ENCODE results near the gene OSBP2.
"Not testable (repeated sequence)": the region's sequence is repeated elsewhere in the genome, so short reads cannot be mapped to it uniquely, and the experiment has no call there.

The OSBP2 gene

GRCh38 chr22:30694640-30695350, at the start of gene OSBP2:
OSBP2 (plus strand) TSS chr22:30694874; CDS start chr22:30694910, 36 bp downstream.
- peak; percentile 26 for DNase-seq

GRCh38 chr22:30646518-30647160, 48.0 kb upstream of the OSBP2 start:
- DNase-seq: no peak

GRCh38 chr22:30647536-30647935, 47.1 kb upstream of the OSBP2 start:
- no peak for DNase-seq

GRCh38 chr22:30648825-30649224, 45.8 kb upstream of the OSBP2 start:
- DNase-seq: no peak

- peak; percentile 59 for DNase-seq
Observed at GRCh38 chr22:30649430-30650007, 45.2 kb upstream of the OSBP2 start.

- no peak for DNase-seq
Observed at GRCh38 chr22:30650508-30651116, 44.1 kb upstream of the OSBP2 start.

GRCh38 chr22:30652852-30653251, 41.8 kb upstream of the OSBP2 start:
- DNase-seq: no peak

- DNase-seq: no peak
Observed at GRCh38 chr22:30654361-30654760, 40.3 kb upstream of the OSBP2 start.

- DNase-seq: no peak
Observed at GRCh38 chr22:30655532-30655931, 39.1 kb upstream of the OSBP2 start.

- no peak for DNase-seq
Observed at GRCh38 chr22:30662040-30662439, 32.6 kb upstream of the OSBP2 start.

- DNase-seq: no peak
Observed at GRCh38 chr22:30664798-30665197, 29.9 kb upstream of the OSBP2 start.

GRCh38 chr22:30665266-30665665, 29.4 kb upstream of the OSBP2 start:
- no peak for DNase-seq

- no peak for DNase-seq
Observed at GRCh38 chr22:30665786-30666185, 28.9 kb upstream of the OSBP2 start.

- peak; percentile 7 for DNase-seq
Observed at GRCh38 chr22:30667107-30667493, 27.6 kb upstream of the OSBP2 start.

GRCh38 chr22:30667494-30668385, 26.9 kb upstream of the OSBP2 start, which contains the start of gene DUSP18:
DUSP18 (minus strand) TSS chr22:30667875; CDS start chr22:30664003, 3,872 bp downstream.
- DNase-seq: peak; percentile 95

GRCh38 chr22:30668386-30668710, 26.3 kb upstream of the OSBP2 start:
- no peak for DNase-seq

GRCh38 chr22:30671071-30671470, 23.6 kb upstream of the OSBP2 start:
- DNase-seq: no peak

GRCh38 chr22:30673136-30673535, 21.5 kb upstream of the OSBP2 start:
- DNase-seq: no peak

GRCh38 chr22:30674482-30674881, 20.2 kb upstream of the OSBP2 start:
- DNase-seq: no peak

- DNase-seq: no peak
Observed at GRCh38 chr22:30675436-30675835, 19.2 kb upstream of the OSBP2 start.

- DNase-seq: not testable (repeated sequence)
Observed at GRCh38 chr22:30676565-30676964, 18.1 kb upstream of the OSBP2 start.

- not testable (repeated sequence) for DNase-seq
Observed at GRCh38 chr22:30679895-30680690, 14.6 kb upstream of the OSBP2 start.

All from CD4-positive, alpha-beta T cell treated with Interleukin-17A for 1 hour (primary cell).